Endothelial cell of hepatic sinusoid (primary cell): ENCODE measurements around the gene IFT57.

Source experiments
- in situ Hi-C: cut with HindIII; loops from 2 replicates; pipeline ENCODE4 v1.10.0; 2017; ENCODE audit warnings: low sequenced_read_pairs

The IFT57 gene

DNA sequence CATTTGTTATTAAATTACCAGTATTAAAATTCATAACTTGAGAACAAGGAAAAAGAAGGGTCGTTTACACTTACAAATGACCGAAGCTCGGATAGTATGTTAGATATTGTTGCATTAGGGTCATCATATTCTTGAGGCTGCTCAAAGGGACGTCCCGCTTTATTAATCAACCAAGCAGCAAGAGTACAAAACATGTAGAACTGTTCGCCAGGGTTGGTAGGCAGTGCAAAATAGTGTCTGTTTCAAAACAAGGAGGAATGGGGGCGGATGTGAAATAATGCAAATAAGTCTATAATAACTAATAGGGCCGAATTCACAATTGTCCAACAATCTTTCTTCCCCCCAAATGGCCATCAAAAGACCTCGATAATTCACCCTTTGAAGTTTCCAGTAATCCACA is 2.9 kb downstream of the IFT57 start:
- in situ Hi-C loops = no loop called here

DNA sequence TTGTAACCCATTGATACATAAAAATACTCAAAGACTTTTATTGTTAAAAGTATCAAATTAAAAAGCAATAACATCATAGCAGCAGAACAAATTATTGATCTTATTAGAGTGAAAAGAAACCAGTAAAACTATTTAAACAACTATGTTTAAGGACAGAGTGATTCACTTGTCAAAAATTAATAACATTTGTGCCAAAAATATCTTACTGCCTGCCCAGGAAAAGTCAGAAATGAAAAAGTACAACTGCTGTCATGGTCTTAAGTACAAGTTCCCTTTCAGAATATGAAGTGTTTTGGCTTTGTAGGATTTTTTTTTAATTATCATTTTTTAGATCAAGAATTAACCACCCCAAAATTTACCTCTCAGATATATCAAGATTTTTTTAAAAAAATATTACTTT is 3.4 kb downstream of the IFT57 start:
- in situ Hi-C loops = no loop called here

DNA sequence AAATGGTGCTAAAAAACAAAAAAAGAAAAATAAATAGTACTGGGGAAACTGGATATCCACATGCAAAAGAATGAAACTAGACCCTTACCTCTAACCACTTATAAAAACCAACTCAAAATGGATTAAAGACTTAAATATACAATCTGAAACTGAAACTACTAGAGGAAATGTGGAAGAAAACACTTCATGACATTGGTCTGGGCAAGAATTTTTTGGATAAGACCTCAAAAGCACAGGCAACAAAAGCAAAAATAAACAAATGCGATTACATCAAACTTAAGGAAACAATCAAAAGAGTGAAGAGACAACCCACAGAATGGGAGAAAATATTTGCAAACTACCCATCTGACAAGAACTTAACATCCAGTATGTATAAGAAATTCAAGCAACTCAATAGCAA is 6.4 kb downstream of the IFT57 start:
- in situ Hi-C loops = no loop called here

DNA sequence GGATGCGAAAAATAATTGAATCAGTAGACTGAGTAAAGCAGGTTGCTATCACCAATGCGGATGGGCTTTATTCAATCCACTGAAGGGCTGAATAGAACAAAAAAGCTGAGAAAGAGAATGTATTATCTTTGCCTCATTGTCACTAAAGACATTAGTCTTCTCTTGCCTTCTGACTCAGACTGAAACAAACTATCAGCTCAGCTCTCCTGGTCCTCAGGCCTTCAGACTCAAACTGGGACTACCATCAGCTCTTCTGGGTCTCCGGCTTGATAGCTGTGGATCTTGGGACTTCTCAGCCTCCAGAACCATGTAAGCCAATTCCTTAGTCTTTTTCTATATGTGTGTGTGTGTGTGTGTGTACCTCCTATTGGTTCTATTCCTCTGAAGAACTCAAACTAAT is 12.6 kb downstream of the IFT57 start:
- in situ Hi-C loops = no loop called here

DNA sequence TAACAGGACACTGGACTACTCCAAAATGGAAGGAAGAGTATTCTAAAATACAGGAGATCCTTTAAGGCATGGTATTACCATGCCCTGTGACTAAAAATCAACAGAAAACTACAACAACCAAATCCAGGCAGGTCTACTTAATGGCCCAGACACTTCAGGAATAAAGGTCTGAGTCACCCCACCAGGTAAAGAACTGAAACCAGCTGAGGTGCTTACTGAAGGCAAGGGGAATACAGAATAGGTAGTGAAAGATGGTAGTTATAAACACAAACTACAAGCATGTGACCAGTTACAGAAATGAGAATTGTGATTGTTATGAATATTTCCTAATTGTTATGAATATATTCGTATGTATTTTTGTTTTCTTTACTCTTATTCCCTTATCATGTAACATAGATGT is 13.4 kb downstream of the IFT57 start:
- in situ Hi-C loops = no loop called here

DNA sequence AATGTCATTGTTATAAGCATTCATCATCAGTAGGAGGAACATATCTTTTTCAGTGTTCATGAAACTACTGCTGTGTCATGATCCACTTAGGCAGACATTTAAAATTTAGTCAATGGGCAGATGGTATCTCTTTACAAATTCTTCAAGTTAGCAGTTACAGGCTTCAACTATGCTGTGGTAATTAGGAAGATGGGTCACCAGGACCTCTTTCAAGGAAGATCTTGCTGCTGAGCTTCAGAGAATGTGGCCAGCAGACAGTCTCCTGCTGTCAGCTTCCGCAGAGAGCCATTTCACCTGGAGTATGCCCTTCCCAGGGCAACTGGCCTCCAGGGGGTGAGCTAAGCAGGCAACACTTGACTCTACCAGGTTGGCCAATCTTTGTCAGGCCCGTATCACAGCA is 19.4 kb downstream of the IFT57 start:
- in situ Hi-C loops = no loop called here

DNA sequence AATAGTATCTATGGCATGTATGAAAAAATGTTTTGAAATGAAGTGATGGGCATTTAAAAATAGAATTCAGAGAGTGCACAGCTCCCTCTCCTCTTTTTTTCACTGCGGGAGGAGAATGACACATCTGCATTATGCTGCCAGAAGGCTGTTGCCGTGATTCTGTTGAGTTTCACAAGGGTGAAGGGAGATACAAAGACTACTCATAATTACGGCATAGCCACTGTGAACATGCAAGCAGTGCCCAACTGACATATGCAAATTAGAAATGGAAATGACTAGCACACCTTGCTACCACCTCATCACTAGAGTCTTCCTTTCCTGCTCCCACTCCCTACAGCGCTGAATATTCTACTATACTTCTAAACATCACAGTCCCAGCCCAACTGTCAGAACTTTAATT is 20.1 kb downstream of the IFT57 start:
- in situ Hi-C loops = no loop called here

DNA sequence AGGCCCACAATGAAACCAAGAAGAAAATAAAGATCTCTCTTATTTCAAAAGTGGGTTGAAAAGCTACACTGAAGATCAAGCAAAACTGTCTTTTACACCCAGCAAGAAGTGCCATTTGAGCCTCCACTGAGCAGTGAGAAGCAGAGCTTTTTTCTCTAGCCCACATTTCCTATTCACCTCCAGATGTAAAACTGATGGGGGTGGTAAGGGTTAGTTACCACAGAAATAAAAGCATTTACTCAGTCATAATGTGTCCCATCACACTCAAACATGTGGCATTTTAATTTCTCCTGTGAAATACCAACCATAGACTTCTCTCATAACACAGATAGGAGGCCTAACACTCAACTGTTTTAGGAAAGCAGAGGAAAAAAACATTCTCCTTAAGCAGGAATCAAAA is 21.0 kb downstream of the IFT57 start:
- in situ Hi-C loops = no loop called here

DNA sequence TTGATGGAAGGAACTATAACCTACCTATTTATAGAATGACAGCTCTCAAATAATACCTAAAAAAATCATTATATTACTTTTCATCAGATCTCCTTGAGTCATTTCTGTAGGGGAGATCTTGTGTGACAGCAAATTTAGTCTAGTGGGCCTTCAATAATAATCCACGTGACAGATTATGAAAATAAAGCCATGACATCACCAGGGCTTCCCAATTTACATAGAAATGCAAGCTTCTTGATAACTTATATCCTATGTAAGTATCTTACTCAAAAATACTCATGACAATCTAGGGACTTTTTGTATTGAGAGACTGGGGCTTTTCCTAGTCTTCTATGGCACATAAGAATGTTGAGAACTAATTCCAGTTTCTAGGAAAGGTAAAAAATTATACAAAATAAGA is 21.6 kb downstream of the IFT57 start:
- in situ Hi-C loops = no loop called here

DNA sequence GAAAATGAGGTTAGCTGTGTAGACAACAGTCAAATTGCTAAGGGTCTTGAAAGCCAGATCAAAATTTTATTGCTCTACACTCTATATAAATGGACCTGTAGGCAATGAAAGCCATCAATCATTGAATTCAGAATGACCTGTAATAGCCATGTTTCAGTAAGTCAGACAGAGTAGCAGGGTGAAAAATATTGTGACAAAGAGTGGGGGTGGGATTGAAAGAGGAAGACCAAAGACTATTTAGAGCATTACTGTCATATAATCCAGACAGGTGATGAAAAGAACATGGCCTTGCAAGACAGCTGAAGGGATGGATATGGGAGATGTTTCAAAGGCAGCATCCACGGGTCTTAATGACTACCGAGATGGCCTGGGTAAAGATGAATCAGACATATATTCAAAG is 22.2 kb downstream of the IFT57 start:
- in situ Hi-C loops = no loop called here

DNA sequence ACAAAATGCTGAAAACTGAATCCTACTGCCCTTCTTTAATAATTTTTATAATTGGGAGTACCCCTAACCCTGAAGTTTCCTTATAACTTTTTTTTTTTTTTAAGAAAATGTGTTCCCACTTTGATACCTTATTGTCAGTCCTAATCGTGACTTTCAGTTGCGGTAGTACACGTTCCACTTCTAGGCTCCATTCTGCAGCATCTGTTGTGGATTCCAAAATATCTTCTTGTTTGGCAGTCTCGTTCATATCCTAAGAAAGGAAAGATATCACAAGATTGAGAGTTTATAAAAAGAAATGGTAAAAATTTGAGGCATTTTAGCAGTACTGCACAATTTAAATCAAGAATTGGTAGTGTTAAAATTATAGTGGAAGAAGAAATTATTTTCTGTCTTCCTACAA is 30.8 kb downstream of the IFT57 start:
- in situ Hi-C loops = no loop called here

DNA sequence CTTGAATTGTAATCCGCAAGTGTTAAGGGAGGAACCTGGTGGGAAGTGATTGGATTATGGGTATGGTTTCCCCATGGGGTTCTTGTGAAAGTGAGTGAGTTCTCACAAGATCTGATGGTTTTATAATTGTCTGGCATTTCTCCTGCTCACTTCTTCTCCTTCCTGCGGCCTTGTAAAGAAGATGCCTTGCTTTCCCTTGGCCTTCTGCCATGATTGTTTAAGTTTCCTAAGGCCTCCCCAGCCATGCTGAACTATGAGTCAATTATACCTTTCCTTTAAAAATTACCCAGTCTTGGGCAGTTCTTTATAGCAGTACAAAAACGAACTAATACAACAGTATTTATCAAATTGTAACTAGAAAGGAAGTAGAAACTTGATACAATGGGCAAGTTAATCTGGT is 31.9 kb downstream of the IFT57 start:
- in situ Hi-C loops = no loop called here

DNA sequence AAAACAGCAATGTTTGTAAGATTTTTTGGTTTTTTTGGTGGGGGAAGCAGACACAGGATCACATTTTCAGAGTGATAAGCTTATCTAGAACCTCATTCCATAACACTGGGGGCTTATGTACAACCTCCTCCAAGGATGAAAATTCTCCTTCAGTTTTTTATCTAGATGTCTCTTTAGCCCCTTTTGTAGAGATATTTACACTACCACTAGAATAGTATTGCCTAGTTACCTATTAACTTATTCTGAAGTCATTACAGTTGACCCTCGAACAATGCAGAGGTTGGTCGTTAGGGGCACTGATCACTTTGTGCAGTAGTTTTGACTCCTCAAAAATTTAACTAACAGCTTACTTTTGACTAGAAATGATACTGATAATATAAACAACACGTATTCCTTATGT is 32.8 kb downstream of the IFT57 start:
- in situ Hi-C loops = no loop called here

DNA sequence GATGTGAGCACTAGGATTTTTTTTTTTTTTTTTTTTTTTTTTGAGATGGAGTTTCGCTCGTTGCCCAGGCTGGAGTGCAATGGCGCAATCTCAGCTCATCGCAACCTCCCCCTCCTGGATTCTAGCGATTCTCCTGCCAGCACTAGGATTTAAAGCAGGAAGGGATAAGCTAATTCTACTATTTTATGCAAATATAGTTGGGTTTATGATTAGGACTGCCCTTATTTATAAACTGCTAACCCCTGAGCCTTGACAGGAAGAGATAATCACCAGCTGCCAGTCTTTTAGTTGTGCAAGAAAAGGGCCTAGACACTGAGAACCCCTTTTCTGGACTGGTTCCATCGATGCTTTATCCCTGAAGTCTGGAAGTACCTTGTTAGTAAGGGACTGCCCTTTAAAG is 36.7 kb downstream of the IFT57 start:
- in situ Hi-C loops = no loop called here

DNA sequence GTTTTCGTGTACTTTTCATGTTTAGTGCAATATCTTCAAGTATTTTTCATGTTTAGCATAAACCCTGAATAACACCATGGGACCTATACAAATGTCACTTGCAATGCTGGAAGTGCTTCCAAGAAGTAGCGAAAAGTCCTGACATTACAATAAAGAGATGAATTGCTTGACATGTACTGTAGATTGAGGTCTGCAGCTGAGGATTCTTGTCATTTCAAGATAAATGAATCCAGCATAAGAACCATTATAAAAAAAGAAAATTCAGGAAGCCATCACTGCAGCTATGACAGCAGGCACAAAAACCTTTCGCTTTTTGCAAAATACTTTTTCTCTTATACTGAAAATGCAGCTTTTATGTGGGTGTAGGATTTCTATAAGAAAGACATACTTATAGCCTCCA is 37.4 kb downstream of the IFT57 start:
- in situ Hi-C loops = loop anchor here (5.0 kb wide), 1 partner anchor 68 kb away; no protein-coding TSS in a partner anchor

DNA sequence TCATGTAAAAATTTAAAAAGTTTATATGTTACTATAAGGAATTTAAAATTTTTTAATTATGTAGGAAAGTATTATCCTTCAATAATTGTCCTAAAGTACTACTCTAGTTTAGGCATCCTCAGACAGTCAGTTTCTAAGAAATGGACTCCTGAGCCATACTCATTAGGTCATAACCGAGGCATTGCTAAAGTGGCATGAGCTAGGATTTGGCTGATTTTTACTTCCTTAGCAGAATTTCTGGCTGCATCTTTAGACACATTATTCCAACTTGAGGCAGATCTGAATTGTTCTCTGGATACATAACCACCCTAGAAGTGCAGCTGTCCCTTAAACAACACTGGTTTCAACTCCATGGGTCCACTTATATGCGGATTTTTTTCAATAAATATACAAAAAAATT is 38.3 kb downstream of the IFT57 start:
- in situ Hi-C loops = loop anchor here (5.0 kb wide), 1 partner anchor 67 kb away; no protein-coding TSS in a partner anchor

DNA sequence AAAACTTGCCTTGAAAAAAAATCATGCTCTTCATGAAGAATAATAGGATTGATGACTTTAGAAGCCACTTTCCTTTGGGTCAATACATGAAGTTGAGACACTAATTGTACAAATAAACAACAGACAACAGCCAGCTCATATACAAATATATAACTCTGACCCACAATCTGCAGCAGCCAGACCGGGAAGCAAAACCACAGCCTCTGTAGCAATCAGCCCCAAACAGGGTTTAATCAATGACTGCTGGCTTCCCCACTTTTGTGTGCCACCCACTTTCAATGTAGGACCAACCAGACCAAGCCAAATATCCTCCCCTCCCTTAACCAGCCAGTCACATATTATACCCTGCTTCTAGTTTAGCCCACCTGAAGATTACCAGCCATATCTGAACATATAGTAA is 39.0 kb downstream of the IFT57 start:
- in situ Hi-C loops = loop anchor here (5.0 kb wide), 1 partner anchor 66 kb away; no protein-coding TSS in a partner anchor

DNA sequence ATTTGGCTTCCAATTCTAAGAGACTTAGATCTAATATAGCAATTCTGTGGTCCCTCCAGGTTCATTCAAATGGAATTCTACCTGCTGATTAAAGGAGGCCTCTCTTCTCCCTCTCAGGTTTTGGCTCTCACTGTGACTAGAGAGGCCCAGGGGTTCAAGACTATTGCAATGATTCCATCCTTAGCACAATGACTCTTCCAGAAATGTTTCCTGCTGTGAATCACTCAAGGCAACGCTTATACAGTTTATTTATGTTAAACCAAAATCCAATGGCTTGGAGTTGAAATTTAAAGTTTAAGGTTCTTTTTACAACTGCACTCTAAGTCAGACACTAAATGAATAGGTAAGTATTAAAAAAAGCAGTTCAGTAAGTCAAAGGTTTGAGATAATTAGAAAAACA is 39.9 kb downstream of the IFT57 start:
- in situ Hi-C loops = loop anchor here (5.0 kb wide), 1 partner anchor 65 kb away; no protein-coding TSS in a partner anchor

DNA sequence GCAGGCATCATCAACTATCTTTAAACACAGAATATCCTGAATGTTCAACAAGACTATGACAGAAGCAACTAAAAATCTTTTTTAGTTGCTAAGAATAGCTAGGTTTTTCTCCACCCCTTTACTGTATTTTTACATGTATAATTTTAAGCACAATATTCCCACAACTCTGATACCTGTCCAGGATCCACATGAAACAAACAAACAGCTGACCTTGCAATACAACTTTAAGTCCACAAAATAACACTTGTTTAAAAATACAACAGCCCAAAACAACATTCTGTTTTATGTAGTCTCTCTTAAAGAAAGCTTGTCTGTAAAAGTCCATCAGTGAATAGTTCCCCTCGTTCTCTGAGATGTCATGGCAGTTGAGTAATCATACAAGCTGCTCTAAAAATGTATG is 41.1 kb downstream of the IFT57 start:
- in situ Hi-C loops = loop anchor here (5.0 kb wide), 1 partner anchor 64 kb away; no protein-coding TSS in a partner anchor

DNA sequence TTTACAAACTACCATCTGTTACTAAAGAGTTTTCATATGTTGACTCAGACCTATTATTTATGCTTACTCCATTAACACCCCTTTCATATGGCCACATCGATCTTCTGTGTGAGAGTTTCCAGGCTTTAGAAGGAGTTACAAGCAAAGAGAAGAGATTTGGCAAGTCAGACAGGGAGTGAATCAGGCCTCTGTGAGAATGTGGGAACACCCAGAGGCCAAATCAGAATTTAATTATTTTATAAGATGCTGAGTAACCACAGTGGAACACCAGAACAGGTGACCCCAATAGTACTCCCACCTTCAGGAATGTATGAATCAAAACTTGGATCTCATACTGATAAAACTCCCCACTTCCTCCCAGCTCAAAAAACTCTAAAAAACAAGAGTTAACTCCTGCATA is 42.0 kb downstream of the IFT57 start:
- in situ Hi-C loops = loop anchor here (5.0 kb wide), 1 partner anchor 63 kb away; no protein-coding TSS in a partner anchor

DNA sequence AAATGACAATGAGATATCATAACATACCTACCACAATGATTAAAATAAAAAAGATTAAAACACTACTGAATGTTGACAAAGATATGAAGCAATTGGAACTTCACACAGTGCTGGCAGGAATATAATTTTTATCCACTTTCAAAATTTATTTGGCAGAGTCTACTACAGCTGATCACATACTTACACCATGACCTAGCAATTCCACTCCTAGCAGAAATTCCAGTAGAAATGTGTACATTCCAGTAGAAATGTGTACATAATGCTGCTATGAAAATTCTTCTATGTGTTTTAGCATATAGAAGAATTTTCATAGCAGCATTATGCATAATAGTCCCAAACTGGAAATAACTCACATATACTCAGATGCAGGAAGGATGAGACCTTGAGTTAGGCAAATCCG is 43.5 kb downstream of the IFT57 start:
- in situ Hi-C loops = loop anchor here (5.0 kb wide), 1 partner anchor 34 kb away; no protein-coding TSS in a partner anchor

DNA sequence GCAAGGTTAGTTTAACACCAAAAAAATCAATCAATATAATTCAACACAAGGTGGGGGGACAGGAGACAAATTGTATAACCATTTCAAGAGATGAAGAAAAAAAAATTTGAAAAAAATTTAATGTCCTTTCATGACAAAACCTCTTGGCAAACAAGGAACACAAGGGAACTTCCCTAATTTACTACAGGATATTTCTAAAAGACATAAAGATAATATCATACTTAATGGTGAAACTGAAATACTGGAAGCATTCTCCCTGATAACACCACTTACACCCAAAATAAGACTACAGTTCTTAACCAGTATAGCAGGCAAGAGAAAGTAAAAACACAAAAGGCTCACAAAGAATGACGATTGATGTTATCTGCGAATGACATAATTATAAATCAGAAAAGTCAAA is 44.7 kb downstream of the IFT57 start:
- in situ Hi-C loops = loop anchor here (5.0 kb wide), 1 partner anchor 35 kb away; no protein-coding TSS in a partner anchor

DNA sequence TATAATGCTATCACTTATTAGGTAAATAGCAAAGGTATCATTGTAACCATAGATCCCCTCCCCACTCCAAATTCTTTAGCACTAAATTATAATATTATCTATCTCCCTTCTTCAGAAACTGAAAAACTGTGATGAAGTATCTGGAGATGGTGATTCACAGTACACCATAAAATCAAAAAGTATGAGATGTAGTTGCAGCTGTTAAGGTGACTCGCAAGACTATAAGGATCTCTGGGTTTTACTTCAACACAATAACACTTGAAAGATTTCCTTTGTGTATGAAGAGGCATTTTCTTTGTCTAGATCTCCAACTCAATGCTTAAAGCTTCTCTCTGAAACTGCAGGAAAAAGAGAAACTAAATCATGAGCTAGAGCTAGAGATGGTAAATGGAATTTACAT is 46.9 kb downstream of the IFT57 start:
- in situ Hi-C loops = loop anchor here (5.0 kb wide), 1 partner anchor 37 kb away; no protein-coding TSS in a partner anchor
